ENCODE data around the gene KCNQ1.

- TF ChIP-seq, protein P1, sequence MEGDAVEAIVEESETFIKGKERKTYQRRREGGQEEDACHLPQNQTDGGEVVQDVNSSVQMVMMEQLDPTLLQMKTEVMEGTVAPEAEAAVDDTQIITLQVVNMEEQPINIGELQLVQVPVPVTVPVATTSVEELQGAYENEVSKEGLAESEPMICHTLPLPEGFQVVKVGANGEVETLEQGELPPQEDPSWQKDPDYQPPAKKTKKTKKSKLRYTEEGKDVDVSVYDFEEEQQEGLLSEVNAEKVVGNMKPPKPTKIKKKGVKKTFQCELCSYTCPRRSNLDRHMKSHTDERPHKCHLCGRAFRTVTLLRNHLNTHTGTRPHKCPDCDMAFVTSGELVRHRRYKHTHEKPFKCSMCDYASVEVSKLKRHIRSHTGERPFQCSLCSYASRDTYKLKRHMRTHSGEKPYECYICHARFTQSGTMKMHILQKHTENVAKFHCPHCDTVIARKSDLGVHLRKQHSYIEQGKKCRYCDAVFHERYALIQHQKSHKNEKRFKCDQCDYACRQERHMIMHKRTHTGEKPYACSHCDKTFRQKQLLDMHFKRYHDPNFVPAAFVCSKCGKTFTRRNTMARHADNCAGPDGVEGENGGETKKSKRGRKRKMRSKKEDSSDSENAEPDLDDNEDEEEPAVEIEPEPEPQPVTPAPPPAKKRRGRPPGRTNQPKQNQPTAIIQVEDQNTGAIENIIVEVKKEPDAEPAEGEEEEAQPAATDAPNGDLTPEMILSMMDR (conservative IDR thresholded peaks at IDR 0.05) = no peak
- TF ChIP-seq EZH2 (IDR thresholded peaks at IDR 0.05; ENCODE audit: low read depth) = no peak
These were observed 335.4 kb downstream of the KCNQ1 start for GRCh38 chr11:2779981-2780849.
